HG03558 (cell line): ENCODE data around the gene MAPKAP1.

Experiments used
- ATAC-seq: cut with Tn5 transposase; IDR thresholded peaks from one replicate; pipeline ENCODE4 v1.9.1; 2021; ENCODE audit warnings: moderate number of reproducible peaks; ENCODE audit not compliant: unreplicated experiment; ENCODE audit errors: extremely low read depth

Gene MAPKAP1

GRCh38 chr9:125426926-125427325 lies 280.1 kb downstream of the MAPKAP1 start:
- ATAC-seq: no peak

GRCh38 chr9:125425901-125426515 lies 281.0 kb downstream of the MAPKAP1 start:
- no peak for ATAC-seq

- ATAC-seq: no peak
Measured at GRCh38 chr9:125425170-125425897, 281.7 kb downstream of the MAPKAP1 start.

- no peak for ATAC-seq
Measured at GRCh38 chr9:125423964-125424363, 283.0 kb downstream of the MAPKAP1 start.

GRCh38 chr9:125422853-125423252 lies 284.2 kb downstream of the MAPKAP1 start:
- no peak for ATAC-seq

GRCh38 chr9:125421591-125422181 lies 285.3 kb downstream of the MAPKAP1 start:
- ATAC-seq: no peak

- ATAC-seq: no peak
Measured at GRCh38 chr9:125421166-125421565, 285.8 kb downstream of the MAPKAP1 start.

GRCh38 chr9:125418404-125418803 lies 288.6 kb downstream of the MAPKAP1 start:
- no peak for ATAC-seq

GRCh38 chr9:125416517-125416916 lies 290.5 kb downstream of the MAPKAP1 start:
- no peak for ATAC-seq

GRCh38 chr9:125415583-125416460 lies 291.2 kb downstream of the MAPKAP1 start:
- ATAC-seq: no peak

GRCh38 chr9:125413579-125413978 lies 293.4 kb downstream of the MAPKAP1 start:
- ATAC-seq: no peak

GRCh38 chr9:125412166-125412565 lies 294.8 kb downstream of the MAPKAP1 start:
- no peak for ATAC-seq

- no peak for ATAC-seq
Measured at GRCh38 chr9:125411171-125411756, 295.7 kb downstream of the MAPKAP1 start.

- no peak for ATAC-seq
Measured at GRCh38 chr9:125410522-125410894, 296.5 kb downstream of the MAPKAP1 start.

- no peak for ATAC-seq
Measured at GRCh38 chr9:125409637-125410521, 297.1 kb downstream of the MAPKAP1 start.

GRCh38 chr9:125409217-125409636 lies 297.8 kb downstream of the MAPKAP1 start:
- ATAC-seq: no peak

GRCh38 chr9:125407974-125408900 lies 298.8 kb downstream of the MAPKAP1 start:
- no peak for ATAC-seq

- ATAC-seq: no peak
Measured at GRCh38 chr9:125407432-125407973, 299.5 kb downstream of the MAPKAP1 start.
